ENCODE results near the gene ANKRD28.
"Not testable (repeated sequence)": the region's sequence is repeated elsewhere in the genome, so short reads cannot be mapped to it uniquely, and the experiment has no call there.

The ANKRD28 gene

DNA sequence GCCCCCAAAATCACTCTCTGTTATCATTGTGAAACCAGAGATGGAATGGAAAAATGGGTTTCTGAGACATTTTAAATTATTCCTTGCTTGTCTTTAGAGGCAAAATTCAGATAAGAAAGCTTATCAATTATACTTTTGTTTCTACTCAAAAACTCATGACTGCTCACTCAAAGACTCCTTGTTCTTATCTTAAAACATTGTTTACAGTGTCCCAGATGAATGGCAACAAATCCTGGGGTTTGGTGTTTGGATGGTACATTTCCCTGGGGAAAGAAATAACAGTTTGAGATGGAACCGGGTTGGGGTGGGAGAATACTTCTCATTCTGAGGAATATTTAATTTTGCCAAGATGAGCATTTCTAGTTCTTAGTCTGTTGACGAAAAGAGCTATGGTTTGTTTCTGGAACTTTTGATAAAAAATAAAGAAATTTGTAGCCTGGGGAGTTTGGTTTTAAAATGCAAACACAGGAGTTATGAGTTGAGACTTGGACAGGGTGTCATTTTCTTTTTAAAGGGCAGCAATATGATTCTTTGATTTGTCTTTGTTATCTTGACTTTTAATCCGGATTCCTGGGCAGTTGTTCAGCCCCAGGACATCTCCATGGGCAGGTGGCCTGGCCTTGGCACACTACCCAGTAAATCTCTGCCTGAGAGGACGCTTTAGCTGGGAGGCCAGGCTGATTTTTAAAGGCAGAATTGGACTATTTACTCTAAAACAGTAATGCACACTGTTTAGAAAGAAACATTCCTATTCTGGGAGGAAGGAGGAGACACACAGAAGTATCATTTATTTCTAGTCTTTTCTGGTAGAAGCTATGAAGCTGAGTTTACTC, 163.8 kb downstream of the ANKRD28 start:
- no peak for DNase-seq

GRCh38 chr3:15633159-15633558, 164.6 kb downstream of the ANKRD28 start:
- no peak for DNase-seq

GRCh38 chr3:15632212-15632580, 165.6 kb downstream of the ANKRD28 start:
- DNase-seq: no peak

DNA sequence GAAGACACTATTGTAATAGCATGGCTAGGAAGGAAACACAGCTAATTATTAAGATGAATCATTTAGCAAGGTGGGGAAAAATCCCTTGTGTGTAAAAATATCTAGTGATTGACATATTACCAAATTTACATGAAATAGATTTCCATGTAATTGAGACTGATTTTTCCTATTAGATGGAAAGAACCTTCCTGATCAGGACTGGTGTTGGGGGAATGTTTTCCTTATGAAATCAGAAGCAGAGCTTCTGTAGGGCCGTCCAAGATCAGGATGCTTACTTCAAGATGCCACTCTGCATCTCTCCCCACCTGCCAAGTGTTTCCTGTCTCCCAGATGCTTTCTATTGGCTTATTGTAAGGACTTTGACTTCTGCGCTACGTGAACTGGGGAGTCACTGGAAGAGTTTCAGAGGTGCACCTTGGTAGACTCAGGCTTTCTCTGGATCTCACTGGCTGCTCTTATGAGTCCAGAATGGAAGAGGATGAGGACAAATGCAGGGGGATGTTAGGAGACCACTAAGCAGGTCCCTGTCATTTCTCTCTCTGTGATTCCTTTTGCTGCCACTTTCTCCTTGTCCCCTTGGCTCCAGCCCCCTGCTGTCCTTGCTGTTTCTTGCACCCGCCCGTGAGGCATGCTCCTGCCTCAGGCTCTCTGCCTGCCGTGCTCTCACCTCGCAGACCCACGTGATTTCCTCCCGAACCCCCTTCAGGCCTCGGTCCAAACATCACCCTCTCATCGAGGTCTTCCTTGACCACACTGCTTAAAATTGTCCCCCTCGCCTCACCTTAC, 166.2 kb downstream of the ANKRD28 start:
- DNase-seq: no peak

GRCh38 chr3:15630646-15631350, 167.0 kb downstream of the ANKRD28 start:
- no peak for DNase-seq

DNA sequence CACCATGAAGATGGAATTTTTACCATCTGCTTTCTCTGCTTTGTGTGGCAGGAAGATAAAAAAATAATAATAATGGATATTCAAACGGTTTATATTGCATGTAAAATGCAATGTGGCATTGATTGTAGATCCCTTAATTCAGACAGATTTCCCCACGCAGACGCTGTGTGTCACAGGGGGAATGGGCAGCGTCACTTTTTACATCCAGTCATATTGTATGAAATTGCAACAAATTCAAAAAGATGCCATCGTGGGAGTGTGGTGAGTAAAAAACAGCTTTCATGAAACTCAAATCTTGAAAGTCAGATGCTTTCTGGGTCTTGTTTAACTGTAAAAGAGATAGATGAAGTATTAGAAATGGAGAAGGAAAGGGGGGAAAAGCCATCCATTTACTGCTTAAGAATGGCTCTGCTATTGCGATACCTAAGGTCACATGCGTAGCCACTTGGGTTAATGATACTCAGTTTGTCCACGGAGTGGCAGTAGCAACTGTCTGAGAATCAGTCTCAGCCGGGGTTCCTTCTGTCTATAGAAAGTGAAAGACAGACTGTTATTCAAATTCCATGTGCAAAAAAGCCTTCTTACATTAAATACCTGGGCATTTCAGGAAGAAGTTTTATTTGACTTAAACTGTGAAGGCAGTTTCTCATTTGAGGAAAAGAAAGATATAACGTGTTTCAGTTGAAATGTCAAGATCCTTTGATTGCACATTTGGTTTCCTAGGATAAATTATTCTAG, 167.8 kb downstream of the ANKRD28 start:
- DNase-seq: no peak

DNA sequence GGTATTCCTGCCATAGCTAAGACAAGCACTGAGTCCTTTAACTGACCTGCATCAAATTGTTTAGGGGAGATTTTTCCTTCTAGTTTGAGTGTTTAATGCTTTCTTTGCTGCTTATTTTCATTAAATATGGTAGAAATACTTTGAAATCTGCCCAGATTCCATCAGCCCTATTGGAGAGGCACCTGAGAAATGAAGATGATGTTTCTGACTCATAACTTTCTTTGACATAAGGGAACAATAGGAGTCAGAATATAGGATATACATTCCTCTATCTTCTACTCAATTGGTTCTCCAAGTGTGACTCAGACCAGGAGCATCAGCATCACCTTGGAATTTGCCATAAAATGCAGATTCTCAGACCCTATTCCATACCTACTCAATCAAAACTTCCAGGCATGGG, 168.8 kb downstream of the ANKRD28 start:
- no peak for DNase-seq

- DNase-seq: no peak
Measured at GRCh38 chr3:15623535-15624440, 174.0 kb downstream of the ANKRD28 start.

GRCh38 chr3:15619659-15620464, 177.9 kb downstream of the ANKRD28 start:
- DNase-seq: not testable (repeated sequence)
